SK-N-SH (cell line): ENCODE measurements around the gene MYO7A. TPM values are rescaled to one million over a fixed set of nuclear protein-coding genes. Genes with fewer than 3 reads are reported as not detected.

Source experiments
- CTCF ChIA-PET: fragments of 300-600, 350-600 bp; formaldehyde crosslinking; extraction: SDS; loops from one replicate; lab custom pipeline; 2021; lab: Yijun Ruan, JAX
- POLR2A ChIA-PET: fragments of 350-600 bp; sonication (Branson Sonifier 250); formaldehyde crosslinking; extraction: SDS; loops from one replicate; lab custom pipeline; 2020; ENCODE audit warnings: antibody characterized with exemption, inconsistent platforms; lab: Yijun Ruan, JAX
- DNase-seq: peaks from one replicate; pipeline ENCODE4 v3.0.0; 2012
- H2AFZ ChIP-seq: fragments of 200-600 bp; sonication (generic); 2 replicates; pipeline ENCODE4 v1.8.1; 2016; ENCODE audit warnings: antibody characterized with exemption, mild to moderate bottlenecking, low read depth
- H3F3A ChIP-seq: fragments of 200-600 bp; sonication (generic); replicated peaks from 2 replicates; pipeline ENCODE3; 2016; ENCODE audit warnings: antibody characterized with exemption, mild to moderate bottlenecking; ENCODE audit not compliant: insufficient read depth
- H3K27ac ChIP-seq, 2 experiments: fragments of 200-500 bp in 1 of 2; fragments of 200-600 bp in 1 of 2; sonication (Bioruptor generic) in 1 of 2; sonication (generic), shearing (Covaris generic) in 1 of 2; 2 replicates each; pipeline versions ENCODE4 v1.5.1 to v1.6.1; 2014 to 2016; ENCODE audit warnings: low read depth in 2 of 2, inconsistent platforms in 1 of 2, low read length in 1 of 2, mild to moderate bottlenecking in 1 of 2, mixed read lengths in 1 of 2
- H3K27me3 ChIP-seq: fragments of 200-600 bp; sonication (generic), shearing (Covaris generic); 2 replicates; pipeline ENCODE4 v1.6.1; 2016; ENCODE audit warnings: mixed run types; ENCODE audit not compliant: insufficient read depth
- H3K36me3 ChIP-seq, 2 experiments: fragments of 200-500 bp in 1 of 2; fragments of 200-600 bp in 1 of 2; sonication (Bioruptor generic) in 1 of 2; sonication (generic) in 1 of 2; replicated peaks in 1 of 2; 2 replicates each; pipeline versions ENCODE3 to v1.5.1; 2014 to 2016; ENCODE audit warnings: low read length in 1 of 2, mild to moderate bottlenecking in 1 of 2; ENCODE audit not compliant: insufficient read depth in 2 of 2, control insufficient read depth in 1 of 2
- H3K4me1 ChIP-seq, 2 experiments: fragments of 200-500 bp in 1 of 2; fragments of 200-600 bp in 1 of 2; sonication (Bioruptor generic) in 1 of 2; sonication (generic), shearing (Covaris generic) in 1 of 2; 2 replicates each; pipeline versions ENCODE4 v1.5.1 to v1.6.1; 2014 to 2016; ENCODE audit warnings: low read depth in 1 of 2, low read length in 1 of 2, mixed run types in 1 of 2; ENCODE audit not compliant: insufficient read depth in 2 of 2, control insufficient read depth in 1 of 2
- H3K4me2 ChIP-seq: fragments of 200-600 bp; sonication (generic), shearing (Covaris generic); 2 replicates; pipeline ENCODE4 v1.6.1; 2017; ENCODE audit warnings: mixed run types
- H3K4me3 ChIP-seq, 2 experiments: fragments of 200-500 bp in 1 of 2; fragments of 200-600 bp in 1 of 2; sonication (Bioruptor generic) in 1 of 2; sonication (generic), shearing (Covaris generic) in 1 of 2; 2 replicates each; pipeline versions ENCODE4 v1.5.1 to v1.8.1; 2014 to 2016; ENCODE audit warnings: low read depth in 2 of 2, inconsistent platforms in 1 of 2, low read length in 1 of 2, mild to moderate bottlenecking in 1 of 2, mixed read lengths in 1 of 2, moderate library complexity in 1 of 2
- H3K79me2 ChIP-seq: fragments of 200-600 bp; sonication (generic); 2 replicates; pipeline ENCODE4 v1.8.1; 2017; ENCODE audit warnings: mild to moderate bottlenecking; ENCODE audit not compliant: insufficient read depth
- H3K9ac ChIP-seq: fragments of 200-600 bp; sonication (generic); 2 replicates; pipeline ENCODE4 v1.6.1; 2017; ENCODE audit warnings: mixed run types
- H3K9me2 ChIP-seq: fragments of 200-600 bp; sonication (generic); 2 replicates; pipeline ENCODE4 v1.6.1; 2017; ENCODE audit warnings: mixed run types
- H3K9me3 ChIP-seq: fragments of 200-600 bp; sonication (generic); 2 replicates; pipeline ENCODE4 v1.6.1; 2017; ENCODE audit warnings: mixed run types, mild to moderate bottlenecking, moderate library complexity
- H4K20me1 ChIP-seq: fragments of 200-600 bp; sonication (generic); 2 replicates; pipeline ENCODE4 v1.6.1; 2017; ENCODE audit warnings: mild to moderate bottlenecking, mixed run types; ENCODE audit not compliant: insufficient read depth
- CHD2 ChIP-seq: fragments of 150-350 bp; IDR thresholded peaks from 2 replicates; pipeline ENCODE4 v1.6.1; 2018; ENCODE audit warnings: low read length; ENCODE audit not compliant: partially characterized antibody
- ELF1 ChIP-seq: IDR thresholded peaks from 2 replicates; pipeline ENCODE4 v1.4.0; 2012
- EP300 ChIP-seq, 2 experiments: IDR thresholded peaks; 2 replicates each; pipeline versions ENCODE4 v1.4.0 to v1.6.1; 2012; ENCODE audit warnings: borderline replicate concordance in 1 of 2, low read depth in 1 of 2, low read length in 1 of 2
- FOXM1 ChIP-seq: IDR thresholded peaks from 2 replicates; pipeline ENCODE4 v1.4.0; 2012; ENCODE audit warnings: low read depth, mild to moderate bottlenecking
- GATA2 ChIP-seq: sonication (generic); formaldehyde crosslinking; IDR thresholded peaks from 2 replicates; pipeline ENCODE4 v1.5.0; 2020; ENCODE audit warnings: mild to moderate bottlenecking, missing genetic modification reagents
- MEF2A ChIP-seq: IDR thresholded peaks from 2 replicates; pipeline ENCODE4 v1.4.0; 2012; ENCODE audit warnings: low read depth, borderline replicate concordance
- MXI1 ChIP-seq: IDR thresholded peaks from 2 replicates; pipeline ENCODE4 v1.6.1; 2012; ENCODE audit warnings: mild to moderate bottlenecking, low read depth, low read length, improper control_type of control experiment
- POLR2AphosphoS5 ChIP-seq: IDR thresholded peaks from 2 replicates; pipeline ENCODE4 v1.6.1; 2012; ENCODE audit warnings: low read depth, low read length
- RAD21 ChIP-seq: IDR thresholded peaks from 2 replicates; pipeline ENCODE4 v1.6.1; 2012; ENCODE audit warnings: mild to moderate bottlenecking, low read length
- RCOR1 ChIP-seq: fragments of 150-350 bp; IDR thresholded peaks from 2 replicates; pipeline ENCODE4 v1.6.1; 2017; ENCODE audit warnings: antibody characterized with exemption, low read length
- RFX5 ChIP-seq: IDR thresholded peaks from 2 replicates; pipeline ENCODE4 v1.6.1; 2012; ENCODE audit warnings: mild to moderate bottlenecking, improper control_type of control experiment, low read length
- RXRA ChIP-seq: IDR thresholded peaks from 2 replicates; pipeline ENCODE4 v1.4.0; 2012; ENCODE audit warnings: low read depth, mild to moderate bottlenecking, borderline replicate concordance
- YY1 ChIP-seq: IDR thresholded peaks from 2 replicates; pipeline ENCODE4 v1.4.0; 2012; ENCODE audit warnings: low read depth, mild to moderate bottlenecking
- WGBS: methylation state at CpG from one replicate; pipeline ENCODE4 v1.1.6; 2017; ENCODE audit warnings: low lambda C conversion rate; 5-methylcytosine and 5-hydroxymethylcytosine counted together
- polyA plus RNA-seq, 3 experiments: library from polyadenylated mRNA; depleted of rRNA; stranded (reverse); fragments of >200 nt; gene quantifications; 2 replicates each; pipeline ENCODE4 v1.2.3, GENCODE V29; 2012
- TF ChIP-seq, protein P1 (sequence below): IDR thresholded peaks from 2 replicates; pipeline ENCODE4; 2012
- TF ChIP-seq, protein P2 (sequence below): IDR thresholded peaks from 2 replicates; pipeline ENCODE4 v1.6.1; 2012; ENCODE audit warnings: mild to moderate bottlenecking, low read depth, low read length, moderate library complexity

The MYO7A gene
- polyA plus RNA-seq, 1 of the 3 experiments (the other 2 are of a cell fraction): 0.08 TPM

GRCh38 chr11:77213589-77214428 lies 85.8 kb downstream of the MYO7A start:
- no peaks in the 10 kb centered on the region for H3K9me3 ChIP-seq
- no peak overlapping the region for H3K27ac ChIP-seq
- H2AFZ ChIP-seq: no peak overlapping the region
- no peak overlapping the region for H3K4me3 ChIP-seq
- TF ChIP-seq POLR2AphosphoS5 (no peak), GATA2 (no peak), RAD21 (no peak), FOXM1 (no peak), ELF1 (no peak), RCOR1 (no peak), MXI1 (no peak), MEF2A (no peak)
- TF ChIP-seq, protein P1, sequence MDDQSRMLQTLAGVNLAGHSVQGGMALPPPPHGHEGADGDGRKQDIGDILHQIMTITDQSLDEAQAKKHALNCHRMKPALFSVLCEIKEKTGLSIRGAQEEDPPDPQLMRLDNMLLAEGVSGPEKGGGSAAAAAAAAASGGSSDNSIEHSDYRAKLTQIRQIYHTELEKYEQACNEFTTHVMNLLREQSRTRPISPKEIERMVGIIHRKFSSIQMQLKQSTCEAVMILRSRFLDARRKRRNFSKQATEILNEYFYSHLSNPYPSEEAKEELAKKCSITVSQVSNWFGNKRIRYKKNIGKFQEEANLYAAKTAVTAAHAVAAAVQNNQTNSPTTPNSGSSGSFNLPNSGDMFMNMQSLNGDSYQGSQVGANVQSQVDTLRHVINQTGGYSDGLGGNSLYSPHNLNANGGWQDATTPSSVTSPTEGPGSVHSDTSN: no peak
- no peaks in the 10 kb centered on the region for H3F3A ChIP-seq
- no peaks in the 10 kb centered on the region for H3K36me3 ChIP-seq
- ChIA-PET POLR2A (no interaction called here), CTCF (interaction anchor here (1.3 to 1.4 kb wide), 3 partner anchors 16 to 334 kb away, joined by 3 to 6 read pairs (median 5); no protein-coding TSS in a partner anchor)
- H3K9me2 ChIP-seq: no peaks in the 10 kb centered on the region
- WGBS: 77% methylated on average over 11 of the region's 18 CpGs
- H3K27me3 ChIP-seq: no peaks in the 10 kb centered on the region
- H3K4me2 ChIP-seq: no peak overlapping the region
- no peak overlapping the region for H3K9ac ChIP-seq
- no peaks in the 10 kb centered on the region for H4K20me1 ChIP-seq
- H3K4me1 ChIP-seq: no peaks in the 10 kb centered on the region
- DNase-seq: no peak
- H3K79me2 ChIP-seq: no peaks in the 10 kb centered on the region

DNA sequence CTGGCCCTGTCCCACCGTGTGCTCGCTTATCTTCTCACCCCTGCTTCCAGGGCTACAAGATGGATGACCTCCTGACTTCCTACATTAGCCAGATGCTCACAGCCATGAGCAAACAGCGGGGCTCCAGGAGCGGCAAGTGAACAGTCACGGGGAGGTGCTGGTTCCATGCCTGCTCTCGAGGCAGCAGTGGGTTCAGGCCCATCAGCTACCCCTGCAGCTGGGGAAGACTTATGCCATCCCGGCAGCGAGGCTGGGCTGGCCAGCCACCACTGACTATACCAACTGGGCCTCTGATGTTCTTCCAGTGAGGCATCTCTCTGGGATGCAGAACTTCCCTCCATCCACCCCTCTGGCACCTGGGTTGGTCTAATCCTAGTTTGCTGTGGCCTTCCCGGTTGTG lies 86.5 kb downstream of the MYO7A start:
- Histone ChIP-seq H3K4me3 (no peak overlapping the region), H3K9me3 (no peaks in the 10 kb centered on the region), H4K20me1 (no peaks in the 10 kb centered on the region), H3K79me2 (no peaks in the 10 kb centered on the region), H3F3A (no peaks in the 10 kb centered on the region), H3K9me2 (no peaks in the 10 kb centered on the region), H2AFZ (no peak overlapping the region), H3K9ac (no peak overlapping the region), H3K27ac (no peak overlapping the region), H3K4me1 (no peaks in the 10 kb centered on the region), H3K36me3 (no peaks in the 10 kb centered on the region), H3K27me3 (no peaks in the 10 kb centered on the region), H3K4me2 (no peak overlapping the region)
- ChIA-PET POLR2A (no interaction called here), CTCF (interaction anchor here (1.3 kb wide), 2 partner anchors 15 to 334 kb away, joined by 3 to 5 read pairs; no protein-coding TSS in a partner anchor)
- TF ChIP-seq CHD2 (no peak), RFX5 (no peak), EP300 (IDR thresholded peaks at IDR 0.05; ENCODE audit: borderline replicate concordance in 1 of 2, low read depth in 1 of 2, low read length in 1 of 2) (no peak), RXRA (no peak), YY1 (no peak)
- TF ChIP-seq, protein P2, sequence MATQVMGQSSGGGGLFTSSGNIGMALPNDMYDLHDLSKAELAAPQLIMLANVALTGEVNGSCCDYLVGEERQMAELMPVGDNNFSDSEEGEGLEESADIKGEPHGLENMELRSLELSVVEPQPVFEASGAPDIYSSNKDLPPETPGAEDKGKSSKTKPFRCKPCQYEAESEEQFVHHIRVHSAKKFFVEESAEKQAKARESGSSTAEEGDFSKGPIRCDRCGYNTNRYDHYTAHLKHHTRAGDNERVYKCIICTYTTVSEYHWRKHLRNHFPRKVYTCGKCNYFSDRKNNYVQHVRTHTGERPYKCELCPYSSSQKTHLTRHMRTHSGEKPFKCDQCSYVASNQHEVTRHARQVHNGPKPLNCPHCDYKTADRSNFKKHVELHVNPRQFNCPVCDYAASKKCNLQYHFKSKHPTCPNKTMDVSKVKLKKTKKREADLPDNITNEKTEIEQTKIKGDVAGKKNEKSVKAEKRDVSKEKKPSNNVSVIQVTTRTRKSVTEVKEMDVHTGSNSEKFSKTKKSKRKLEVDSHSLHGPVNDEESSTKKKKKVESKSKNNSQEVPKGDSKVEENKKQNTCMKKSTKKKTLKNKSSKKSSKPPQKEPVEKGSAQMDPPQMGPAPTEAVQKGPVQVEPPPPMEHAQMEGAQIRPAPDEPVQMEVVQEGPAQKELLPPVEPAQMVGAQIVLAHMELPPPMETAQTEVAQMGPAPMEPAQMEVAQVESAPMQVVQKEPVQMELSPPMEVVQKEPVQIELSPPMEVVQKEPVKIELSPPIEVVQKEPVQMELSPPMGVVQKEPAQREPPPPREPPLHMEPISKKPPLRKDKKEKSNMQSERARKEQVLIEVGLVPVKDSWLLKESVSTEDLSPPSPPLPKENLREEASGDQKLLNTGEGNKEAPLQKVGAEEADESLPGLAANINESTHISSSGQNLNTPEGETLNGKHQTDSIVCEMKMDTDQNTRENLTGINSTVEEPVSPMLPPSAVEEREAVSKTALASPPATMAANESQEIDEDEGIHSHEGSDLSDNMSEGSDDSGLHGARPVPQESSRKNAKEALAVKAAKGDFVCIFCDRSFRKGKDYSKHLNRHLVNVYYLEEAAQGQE: no peak
- DNase-seq: no peak
- WGBS: 36% methylated on average over 3 of the region's 9 CpGs
